Smooth muscle cell (in vitro differentiated cells): Measurements from ENCODE around the gene WNT9A. TPM values are rescaled to one million over a fixed set of nuclear protein-coding genes. Genes with fewer than 3 reads are reported as not detected.

Experiments used
- DNase-seq: peaks from one replicate; lab custom pipeline; 2025; ENCODE audit not compliant: unreplicated experiment; lab: John Stamatoyannopoulos, UW
- H2AFZ ChIP-seq: fragments of 200-600 bp; sonication (generic); 2 replicates; pipeline ENCODE4 v1.6.0; 2016; ENCODE audit warnings: antibody characterized with exemption, low read depth, mild to moderate bottlenecking
- H3F3A ChIP-seq: fragments of 200-600 bp; sonication (generic); 2 replicates; pipeline ENCODE4 v1.6.0; 2017; ENCODE audit warnings: antibody characterized with exemption, low read depth
- H3K27ac ChIP-seq: fragments of 200-600 bp; sonication (generic); 2 replicates; pipeline ENCODE4 v1.5.1; 2016; ENCODE audit warnings: low read depth, mild to moderate bottlenecking
- H3K27me3 ChIP-seq: fragments of 200-600 bp; sonication (generic); 2 replicates; pipeline ENCODE4 v1.6.1; 2016; ENCODE audit warnings: low read depth, mild to moderate bottlenecking
- H3K36me3 ChIP-seq: fragments of 200-600 bp; sonication (generic); 2 replicates; pipeline ENCODE4 v1.5.1; 2016; ENCODE audit warnings: low read depth
- H3K4me1 ChIP-seq: fragments of 200-600 bp; sonication (generic); 2 replicates; pipeline ENCODE4 v1.5.1; 2016; ENCODE audit warnings: low read depth
- H3K4me2 ChIP-seq: fragments of 200-600 bp; sonication (generic); 2 replicates; pipeline ENCODE4 v1.6.0; 2016; ENCODE audit warnings: mild to moderate bottlenecking
- H3K4me3 ChIP-seq: fragments of 200-600 bp; sonication (generic); 2 replicates; pipeline ENCODE4 v1.5.1; 2016; ENCODE audit warnings: mild to moderate bottlenecking
- H3K79me2 ChIP-seq: fragments of 200-600 bp; sonication (generic); 2 replicates; pipeline ENCODE4 v1.6.0; 2016; ENCODE audit warnings: low read depth, mild to moderate bottlenecking
- H3K9ac ChIP-seq: fragments of 200-600 bp; sonication (generic); 2 replicates; pipeline ENCODE4 v1.6.0; 2016; ENCODE audit warnings: low read depth
- H3K9me3 ChIP-seq: fragments of 200-600 bp; sonication (generic); replicated peaks from 2 replicates; pipeline ENCODE4 v1.5.1; 2016; ENCODE audit warnings: low read depth
- H4K20me1 ChIP-seq: fragments of 200-600 bp; sonication (generic); 2 replicates; pipeline ENCODE4 v1.6.0; 2016; ENCODE audit warnings: low read depth
- WGBS: methylation state at CpG from one replicate; pipeline ENCODE4 v1.1.7; 2016; ENCODE audit warnings: low lambda C conversion rate; 5-methylcytosine and 5-hydroxymethylcytosine counted together
- polyA plus RNA-seq: library from polyadenylated mRNA; unstranded; fragments of >200 nt; fragmentation: Nextera tagmentation; extraction: Ambion mirVana; gene quantifications from 2 replicates; pipeline ENCODE4 v1.2.1, GENCODE V29; 2016
- total RNA-seq: library from RNA; depleted of rRNA; stranded (reverse); fragments of >200 nt; gene quantifications from 2 replicates; pipeline ENCODE4 v1.2.3, GENCODE V29; 2014
- TF ChIP-seq, protein P1 (sequence below): fragments of 200-600 bp; sonication (generic); IDR thresholded peaks from 2 replicates; pipeline ENCODE4 v1.5.1; 2017; ENCODE audit warnings: borderline replicate concordance, mild to moderate bottlenecking, antibody characterized with exemption; ENCODE audit not compliant: insufficient read depth, poor library complexity, severe bottlenecking

The WNT9A gene
- total and polyA plus RNA-seq, 2 experiments from 2014 or later: 0.03 to 2.6 TPM

DNA sequence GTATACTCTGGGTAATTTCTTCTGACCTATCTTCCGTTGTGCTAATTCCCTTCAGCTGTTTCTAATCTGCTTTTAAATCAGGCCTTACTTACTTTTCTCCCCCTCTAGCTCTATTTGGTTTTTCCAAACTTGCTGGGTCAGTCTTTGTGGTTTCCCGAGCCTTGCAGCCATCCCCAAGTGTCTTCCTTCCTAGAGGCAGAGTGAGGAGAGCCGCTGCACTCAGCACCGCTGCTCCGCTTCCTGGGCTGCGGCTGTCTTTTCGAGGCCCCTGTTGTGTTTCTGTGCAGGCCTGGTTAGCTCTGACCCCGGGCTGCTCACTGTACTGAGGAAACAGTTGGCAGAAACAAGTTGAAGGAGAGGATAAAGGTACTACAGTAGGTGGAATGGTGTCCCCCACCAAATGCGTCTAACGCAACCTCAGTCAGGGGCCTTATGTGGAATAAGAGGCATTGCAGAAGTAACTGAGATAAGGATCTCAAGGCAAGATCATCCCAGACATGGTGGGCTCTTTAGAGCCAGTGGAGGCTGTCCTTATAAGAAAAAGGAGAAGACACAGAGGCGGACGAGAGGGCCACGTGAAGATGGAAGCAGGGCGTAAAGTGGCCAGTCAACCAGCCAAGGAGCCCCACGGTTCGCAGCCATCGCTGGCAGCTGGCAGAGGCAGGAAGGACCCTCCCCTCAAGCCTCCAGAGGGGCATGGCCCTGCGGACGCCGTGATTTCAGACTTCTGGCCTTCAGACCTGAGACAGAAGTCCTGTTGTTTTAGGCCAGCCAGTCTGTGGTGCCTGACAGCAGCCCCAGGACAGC is 10.5 kb downstream of the WNT9A start:
- Histone ChIP-seq H3K4me1 (no peaks in the 10 kb centered on the region), H3K9ac (no peak overlapping the region), H3K36me3 (no peaks in the 10 kb centered on the region), H3K79me2 (no peaks in the 10 kb centered on the region), H4K20me1 (peaks cover 16% of the 10 kb centered on the region), H2AFZ (no peak overlapping the region), H3K27me3 (no peaks in the 10 kb centered on the region), H3K27ac (peak overlapping the region; percentile 23), H3K4me2 (no peak overlapping the region), H3K9me3 (no peaks in the 10 kb centered on the region), H3F3A (peaks cover 23% of the 10 kb centered on the region), H3K4me3 (no peak overlapping the region)
- DNase-seq: no peak
- TF ChIP-seq, protein P1, sequence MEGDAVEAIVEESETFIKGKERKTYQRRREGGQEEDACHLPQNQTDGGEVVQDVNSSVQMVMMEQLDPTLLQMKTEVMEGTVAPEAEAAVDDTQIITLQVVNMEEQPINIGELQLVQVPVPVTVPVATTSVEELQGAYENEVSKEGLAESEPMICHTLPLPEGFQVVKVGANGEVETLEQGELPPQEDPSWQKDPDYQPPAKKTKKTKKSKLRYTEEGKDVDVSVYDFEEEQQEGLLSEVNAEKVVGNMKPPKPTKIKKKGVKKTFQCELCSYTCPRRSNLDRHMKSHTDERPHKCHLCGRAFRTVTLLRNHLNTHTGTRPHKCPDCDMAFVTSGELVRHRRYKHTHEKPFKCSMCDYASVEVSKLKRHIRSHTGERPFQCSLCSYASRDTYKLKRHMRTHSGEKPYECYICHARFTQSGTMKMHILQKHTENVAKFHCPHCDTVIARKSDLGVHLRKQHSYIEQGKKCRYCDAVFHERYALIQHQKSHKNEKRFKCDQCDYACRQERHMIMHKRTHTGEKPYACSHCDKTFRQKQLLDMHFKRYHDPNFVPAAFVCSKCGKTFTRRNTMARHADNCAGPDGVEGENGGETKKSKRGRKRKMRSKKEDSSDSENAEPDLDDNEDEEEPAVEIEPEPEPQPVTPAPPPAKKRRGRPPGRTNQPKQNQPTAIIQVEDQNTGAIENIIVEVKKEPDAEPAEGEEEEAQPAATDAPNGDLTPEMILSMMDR: no peak
- WGBS: 71% methylated on average over 20 of the region's 20 CpGs

- H3K4me1 ChIP-seq: no peaks in the 10 kb centered on the region
- no peak overlapping the region for H2AFZ ChIP-seq
- no peak overlapping the region for H3K4me2 ChIP-seq
- TF ChIP-seq, protein P1: no peak
- no peak for DNase-seq
- peaks cover 23% of the 10 kb centered on the region for H3F3A ChIP-seq
- no peaks in the 10 kb centered on the region for H3K27me3 ChIP-seq
- WGBS: 96% methylated on average over 7 of the region's 7 CpGs
- no peak overlapping the region for H3K4me3 ChIP-seq
- no peak overlapping the region for H3K9ac ChIP-seq
- H3K9me3 ChIP-seq: no peaks in the 10 kb centered on the region
- H3K27ac ChIP-seq: peak overlapping the region; percentile 97
- H4K20me1 ChIP-seq: peaks cover 3% of the 10 kb centered on the region
- no peaks in the 10 kb centered on the region for H3K36me3 ChIP-seq
- H3K79me2 ChIP-seq: no peaks in the 10 kb centered on the region
Measured at GRCh38 chr1:227935826-227936225, 11.9 kb downstream of the WNT9A start.

DNA sequence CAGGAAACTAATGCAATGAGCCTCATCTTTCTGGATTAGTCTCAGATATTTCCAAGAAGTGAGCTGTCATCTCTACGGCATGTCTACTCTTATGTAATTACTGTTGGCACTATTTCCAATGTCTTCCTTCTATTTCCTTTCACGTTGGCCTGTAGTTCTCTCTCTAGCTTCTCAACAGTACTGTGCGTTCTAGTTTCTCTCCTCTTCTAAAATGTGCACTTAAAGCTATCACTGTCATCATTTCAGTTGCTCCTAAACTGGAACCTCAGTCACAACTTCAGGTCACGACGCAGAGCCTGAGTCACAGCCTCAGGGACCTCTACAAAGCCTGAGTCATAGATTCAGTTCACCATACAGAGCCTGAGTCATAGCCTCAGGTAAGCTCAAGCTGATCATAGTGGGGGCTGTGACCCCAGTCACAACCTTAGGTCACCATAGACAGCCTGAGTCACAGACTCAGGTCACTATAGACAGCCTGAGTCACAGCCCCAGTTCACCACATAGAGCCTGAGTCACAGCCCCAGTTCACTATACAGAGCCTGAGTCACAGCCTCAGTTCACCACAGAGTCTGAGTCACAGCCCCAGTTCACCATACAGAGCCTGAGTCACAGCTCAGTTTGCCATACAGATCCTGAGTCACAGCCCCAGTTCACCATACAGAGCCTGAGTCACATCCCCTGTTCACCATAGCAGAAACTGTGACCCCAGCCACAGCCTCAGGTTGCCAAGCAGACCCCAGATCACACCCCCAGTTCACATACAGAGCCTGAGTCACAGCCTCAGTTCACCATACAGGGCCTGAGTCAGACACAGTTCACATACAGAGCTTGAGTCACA is 13.0 kb downstream of the WNT9A start:
- Histone ChIP-seq H4K20me1 (no peaks in the 10 kb centered on the region), H3F3A (peaks cover 23% of the 10 kb centered on the region), H3K79me2 (no peaks in the 10 kb centered on the region), H3K9ac (peak overlapping the region; percentile 81), H3K36me3 (no peaks in the 10 kb centered on the region), H2AFZ (no peak overlapping the region), H3K9me3 (no peaks in the 10 kb centered on the region), H3K4me1 (no peaks in the 10 kb centered on the region), H3K27ac (peak overlapping the region; percentile 97), H3K27me3 (no peaks in the 10 kb centered on the region), H3K4me2 (no peak overlapping the region), H3K4me3 (no peak overlapping the region)
- 44% methylated on average over 5 of the region's 5 CpGs for WGBS
- DNase-seq: no peak
- TF ChIP-seq, protein P1: no peak
